HG02938 (cell line): Measurements from ENCODE around the gene STC2.
"Not testable (repeated sequence)": the region's sequence is repeated elsewhere in the genome, so short reads cannot be mapped to it uniquely, and the experiment has no call there.

Source experiments
- ATAC-seq: cut with Tn5 transposase; IDR thresholded peaks from one replicate; pipeline ENCODE4 v1.9.1; 2021; ENCODE audit warnings: mild to moderate bottlenecking, moderate library complexity; ENCODE audit not compliant: unreplicated experiment

STC2 gene

GRCh38 chr5:173296737-173297676 is 31.2 kb downstream of the STC2 start:
- ATAC-seq: no peak

DNA sequence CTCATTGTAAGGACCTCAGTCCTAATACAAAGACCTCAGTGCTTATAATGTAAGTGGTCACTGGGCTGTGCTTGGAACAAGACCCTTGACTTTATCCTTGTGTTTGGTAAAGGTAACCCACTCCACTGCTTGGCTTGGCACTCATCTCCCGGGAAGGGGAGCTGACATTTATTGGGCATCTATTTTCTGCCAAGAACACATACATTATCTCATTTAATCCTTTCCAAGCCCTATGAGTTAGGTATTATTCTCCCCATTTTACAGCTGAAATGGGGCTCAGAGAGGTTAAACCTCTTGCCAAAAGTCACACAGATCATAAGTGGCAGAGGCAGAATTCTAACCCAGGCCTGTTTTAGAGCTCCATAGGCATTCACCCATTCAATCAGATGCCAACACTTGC is 32.4 kb downstream of the STC2 start:
- ATAC-seq: no peak

DNA sequence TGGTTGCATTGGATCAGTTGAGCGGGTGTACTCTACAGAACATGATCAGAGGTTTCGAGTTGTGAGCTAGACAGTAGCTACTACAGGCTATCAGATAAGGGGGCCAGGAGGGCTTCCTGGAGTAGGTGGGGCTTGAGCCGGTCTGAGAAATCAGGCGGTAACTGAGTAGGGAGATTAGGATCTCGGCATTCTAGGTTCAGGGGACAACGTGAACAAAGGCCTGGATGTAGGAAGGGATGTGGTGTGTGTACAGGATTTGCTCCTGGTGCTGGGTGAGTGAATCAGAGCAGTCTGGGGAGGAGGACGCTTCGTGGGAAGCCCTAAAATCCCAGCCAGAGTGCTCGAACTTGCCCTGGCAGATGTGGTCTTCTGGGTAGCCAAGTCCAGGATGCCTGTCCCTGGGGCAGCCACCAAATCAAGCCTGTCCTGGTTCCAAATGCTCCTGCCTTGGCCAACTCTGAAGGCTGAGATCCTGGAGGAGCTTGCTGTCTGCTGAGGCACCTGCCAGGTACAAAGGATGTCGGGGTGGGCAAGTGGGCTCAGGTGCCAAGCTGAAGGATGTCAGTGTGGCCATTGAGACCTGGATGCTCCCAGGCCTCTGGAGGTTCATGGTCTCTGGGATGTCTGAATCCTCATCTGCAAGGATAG is 33.4 kb downstream of the STC2 start:
- no peak for ATAC-seq

- peak; percentile 67 for ATAC-seq
These were observed 34.2 kb downstream of the STC2 start for GRCh38 chr5:173293817-173294672.

- no peak for ATAC-seq
These were observed 36.2 kb downstream of the STC2 start for GRCh38 chr5:173291722-173292658.

DNA sequence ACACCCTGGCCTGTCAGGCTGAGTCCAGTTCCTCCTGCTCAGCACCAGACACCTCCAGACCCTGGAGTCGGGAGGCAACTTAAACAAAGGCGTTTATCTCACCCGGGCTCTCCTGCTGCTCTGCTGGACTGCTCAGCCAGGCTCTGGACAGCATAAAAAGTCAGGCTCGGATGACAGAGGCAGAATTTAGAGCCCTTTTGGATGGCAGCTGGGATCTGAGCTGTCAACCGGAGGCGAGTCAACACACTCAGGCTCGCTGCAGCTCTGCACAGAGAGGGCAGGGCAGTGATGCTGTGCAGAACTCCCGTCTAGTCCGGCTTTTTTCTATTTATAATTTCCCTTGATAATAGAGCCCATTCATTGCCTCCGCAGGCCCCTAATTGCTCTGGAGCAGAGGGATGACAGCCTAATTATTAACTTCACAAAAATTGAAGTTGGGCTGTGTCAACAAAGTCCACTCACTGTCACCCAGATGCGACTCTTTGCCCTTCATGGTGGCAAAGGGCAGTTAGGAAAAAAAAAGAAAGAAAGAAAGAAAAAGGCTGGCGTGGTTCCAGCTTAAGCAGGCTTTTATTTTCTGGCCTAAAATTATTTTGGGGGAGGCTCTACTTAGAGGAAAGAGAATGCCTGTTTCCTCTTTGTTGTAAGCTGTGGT is 37.6 kb downstream of the STC2 start:
- ATAC-seq: no peak

DNA sequence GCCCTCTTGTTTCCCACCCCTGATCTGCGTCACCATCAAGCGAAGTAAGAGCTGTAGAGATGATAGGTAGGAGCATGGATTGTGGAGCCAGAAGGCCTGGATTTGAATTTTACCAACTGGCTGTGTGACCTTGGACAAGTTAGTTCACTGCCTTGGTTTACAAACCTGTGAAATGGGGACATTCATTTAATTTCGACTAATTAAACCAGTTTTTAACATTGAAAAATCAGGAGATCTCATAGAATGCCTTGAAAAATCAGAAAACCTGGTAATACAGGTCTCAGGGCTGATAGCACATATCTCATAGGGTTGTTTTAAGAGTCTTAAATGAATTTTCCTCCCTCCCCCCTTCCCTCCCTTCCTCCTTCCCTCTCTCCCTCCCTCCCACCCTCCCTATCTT is 38.8 kb downstream of the STC2 start:
- no peak for ATAC-seq

GRCh38 chr5:173288632-173289031 is 39.6 kb downstream of the STC2 start:
- no peak for ATAC-seq

GRCh38 chr5:173287086-173287485 is 41.1 kb downstream of the STC2 start:
- ATAC-seq: no peak

DNA sequence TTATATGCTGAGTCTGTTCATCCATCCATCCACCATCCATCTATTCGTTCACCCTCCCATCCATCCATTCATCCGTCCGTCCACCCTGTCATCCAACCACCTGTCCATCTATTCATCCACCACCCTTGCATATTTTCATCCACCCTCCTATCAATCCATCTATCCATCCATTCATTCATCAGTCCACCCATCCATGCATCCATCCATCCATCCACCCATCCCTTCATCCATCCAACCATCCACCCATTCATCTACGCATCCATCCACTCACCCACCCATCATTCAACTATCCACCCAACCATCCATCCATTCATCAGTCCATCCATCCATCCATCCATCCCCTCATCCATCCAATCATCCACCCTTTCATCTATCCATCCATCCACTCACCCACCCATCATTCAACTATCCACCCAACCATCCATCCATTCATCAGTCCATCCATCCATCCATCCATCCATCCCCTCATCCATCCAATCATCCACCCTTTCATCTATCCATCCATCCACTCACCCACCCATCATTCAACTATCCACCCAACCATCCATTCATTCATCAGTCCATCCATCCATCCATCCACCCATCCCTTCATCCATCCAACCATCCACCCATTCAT is 43.8 kb downstream of the STC2 start:
- not testable (repeated sequence) for ATAC-seq

- ATAC-seq: peak; percentile 89
These were observed 44.6 kb downstream of the STC2 start for GRCh38 chr5:173283318-173284288.

GRCh38 chr5:173282916-173283315 is 45.3 kb downstream of the STC2 start:
- no peak for ATAC-seq

DNA sequence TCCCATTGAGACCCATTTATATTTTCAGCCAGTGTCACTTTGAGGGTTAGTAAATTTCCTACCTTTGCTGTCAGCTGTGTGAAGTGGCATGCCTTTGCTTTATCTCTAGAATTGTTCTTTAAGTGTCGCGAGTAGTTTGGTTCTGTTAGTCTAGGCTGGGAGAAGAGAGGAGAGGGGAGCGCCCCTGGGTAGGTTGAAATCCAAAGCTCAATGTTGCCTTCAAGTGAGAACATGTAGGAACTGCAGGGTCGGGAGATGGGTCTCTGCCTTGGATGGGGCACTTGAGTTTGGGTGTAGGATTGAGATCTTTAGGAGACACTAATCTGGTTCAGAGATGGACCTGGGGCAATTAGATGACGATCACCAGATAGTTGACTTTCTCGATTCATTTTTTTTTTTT is 46.3 kb downstream of the STC2 start:
- no peak for ATAC-seq

- ATAC-seq: no peak
These were observed 49.0 kb downstream of the STC2 start for GRCh38 chr5:173279166-173279565.

GRCh38 chr5:173278641-173279040 is 49.6 kb downstream of the STC2 start:
- ATAC-seq: no peak

DNA sequence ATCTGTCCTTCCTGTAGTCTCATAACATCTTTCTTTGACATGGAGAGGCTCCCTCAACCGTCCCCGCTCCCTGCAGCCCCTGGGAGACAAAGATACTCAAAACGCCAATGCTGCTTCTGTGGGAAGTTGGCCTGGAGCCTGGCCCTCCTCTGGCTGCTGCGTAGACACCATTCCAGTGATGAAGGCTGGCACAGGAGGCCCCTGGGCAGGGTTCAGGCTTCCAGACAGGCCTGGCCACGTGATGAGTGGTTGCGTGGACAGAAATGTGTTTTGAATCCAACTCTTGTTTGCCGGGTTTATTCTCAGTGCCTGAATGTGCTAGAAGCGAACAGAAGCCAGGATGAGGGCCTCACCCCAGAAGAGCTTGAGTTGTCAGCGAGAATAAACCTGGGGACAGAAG is 50.0 kb downstream of the STC2 start:
- ATAC-seq: no peak

DNA sequence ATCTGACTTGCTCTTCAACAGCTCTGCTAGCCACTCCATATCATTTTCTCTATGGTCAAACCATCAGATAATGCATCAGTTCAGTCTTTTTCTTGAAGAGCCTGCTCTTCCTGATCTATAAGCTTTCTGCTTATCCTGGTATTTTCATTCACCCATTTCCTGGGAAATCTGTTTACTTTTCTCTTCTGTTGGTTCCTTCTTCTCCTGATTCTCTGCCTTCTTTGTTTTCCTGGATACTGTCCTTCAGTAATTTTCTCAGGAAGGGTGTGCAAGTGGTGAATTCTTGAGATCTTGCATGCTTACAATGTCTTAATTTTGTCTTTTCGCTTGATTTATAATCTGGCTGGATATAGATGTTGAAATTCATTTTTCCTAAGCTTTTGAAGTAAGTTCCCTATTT is 53.4 kb downstream of the STC2 start:
- ATAC-seq: no peak

DNA sequence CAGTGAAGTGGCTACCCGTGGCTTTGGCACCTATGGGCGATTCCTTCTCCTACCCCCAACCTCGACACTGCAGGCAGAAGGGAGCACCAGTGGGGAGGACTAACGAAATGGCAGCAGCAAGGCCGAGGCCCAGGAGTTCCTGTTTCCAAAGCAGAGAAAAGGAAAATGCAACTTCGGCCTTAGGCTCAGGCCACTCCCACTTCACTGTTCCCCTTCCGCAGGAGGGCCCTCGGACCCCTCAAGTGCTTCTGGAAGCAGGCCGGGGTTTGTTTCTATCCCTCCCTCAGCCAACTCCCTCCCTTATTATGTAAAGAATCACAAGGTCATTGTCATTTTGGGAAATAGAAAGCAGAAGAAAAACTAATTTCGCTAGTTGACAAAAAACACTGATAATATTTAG is 56.8 kb downstream of the STC2 start:
- no peak for ATAC-seq
